PC-3 (cell line): ENCODE measurements around the gene DIO1.

ENCODE experiments used
- EZH2phosphoT487 ChIP-seq: fragments of 300-600 bp; sonication (generic); IDR thresholded peaks from 2 replicates; pipeline ENCODE4 v1.6.1; 2018; ENCODE audit warnings: mild to moderate bottlenecking, antibody characterized with exemption, low read length, borderline replicate concordance
- TF ChIP-seq, protein P1 (sequence below): fragments of 300-600 bp; sonication (generic); conservative IDR thresholded peaks from 2 replicates; pipeline ENCODE4 v1.5.1; 2017; ENCODE audit warnings: antibody characterized with exemption, low read depth, mild to moderate bottlenecking, low read length

DNA sequence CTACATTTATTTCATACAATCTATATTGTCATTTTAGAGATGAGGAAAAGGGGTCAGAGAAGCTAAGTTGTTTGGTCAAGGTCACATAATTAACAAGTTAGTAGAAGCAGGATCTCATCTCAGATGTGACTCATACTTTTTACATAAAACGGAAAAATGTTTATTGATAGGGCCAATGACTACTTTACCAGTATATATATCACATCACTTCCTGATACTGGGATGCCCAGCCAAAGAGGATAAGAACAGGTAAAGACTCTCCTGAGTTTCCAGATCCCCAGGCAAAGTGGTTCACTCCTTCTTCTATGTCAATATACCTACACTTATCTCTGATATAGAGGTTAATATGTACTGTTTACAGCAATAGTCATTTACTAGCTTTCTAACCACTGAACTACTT is 25.4 kb upstream of the DIO1 start:
- TF ChIP-seq, protein P1, sequence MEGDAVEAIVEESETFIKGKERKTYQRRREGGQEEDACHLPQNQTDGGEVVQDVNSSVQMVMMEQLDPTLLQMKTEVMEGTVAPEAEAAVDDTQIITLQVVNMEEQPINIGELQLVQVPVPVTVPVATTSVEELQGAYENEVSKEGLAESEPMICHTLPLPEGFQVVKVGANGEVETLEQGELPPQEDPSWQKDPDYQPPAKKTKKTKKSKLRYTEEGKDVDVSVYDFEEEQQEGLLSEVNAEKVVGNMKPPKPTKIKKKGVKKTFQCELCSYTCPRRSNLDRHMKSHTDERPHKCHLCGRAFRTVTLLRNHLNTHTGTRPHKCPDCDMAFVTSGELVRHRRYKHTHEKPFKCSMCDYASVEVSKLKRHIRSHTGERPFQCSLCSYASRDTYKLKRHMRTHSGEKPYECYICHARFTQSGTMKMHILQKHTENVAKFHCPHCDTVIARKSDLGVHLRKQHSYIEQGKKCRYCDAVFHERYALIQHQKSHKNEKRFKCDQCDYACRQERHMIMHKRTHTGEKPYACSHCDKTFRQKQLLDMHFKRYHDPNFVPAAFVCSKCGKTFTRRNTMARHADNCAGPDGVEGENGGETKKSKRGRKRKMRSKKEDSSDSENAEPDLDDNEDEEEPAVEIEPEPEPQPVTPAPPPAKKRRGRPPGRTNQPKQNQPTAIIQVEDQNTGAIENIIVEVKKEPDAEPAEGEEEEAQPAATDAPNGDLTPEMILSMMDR = no peak
- no peak for TF ChIP-seq EZH2phosphoT487
